ENCODE data around the gene NMNAT2.
A peak's percentile ranks its signal among the peaks of the same experiment; 100 is the strongest.

Gene NMNAT2

DNA sequence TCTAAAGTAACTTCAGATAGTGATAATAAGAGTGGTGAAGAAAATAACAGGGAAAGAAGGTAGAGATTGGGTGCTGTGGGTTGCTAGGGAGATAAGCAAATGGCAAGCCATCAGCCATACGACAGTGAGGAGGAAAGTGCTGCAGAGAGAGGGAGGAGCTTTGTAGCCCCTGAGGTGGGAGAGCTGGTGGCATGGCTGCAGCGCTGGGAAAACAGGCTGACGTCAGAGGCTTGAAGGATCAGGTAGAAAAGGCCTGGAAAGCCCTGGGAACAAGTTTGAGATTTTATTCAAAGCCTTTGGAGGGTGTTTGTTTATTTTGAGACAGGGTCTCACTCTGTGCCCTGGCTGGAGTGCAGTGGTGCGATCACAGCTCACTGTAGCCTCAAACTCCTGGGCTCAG is 109.5 kb downstream of the NMNAT2 start:
- no peak for DNase-seq

- DNase-seq: no peak
Observed at GRCh38 chr1:183306317-183307042, 111.7 kb downstream of the NMNAT2 start.

GRCh38 chr1:183304440-183305107 is 113.6 kb downstream of the NMNAT2 start:
- no peak for DNase-seq

GRCh38 chr1:183303901-183304300 is 114.3 kb downstream of the NMNAT2 start:
- peak; percentile 54 for DNase-seq

- DNase-seq: no peak
Observed at GRCh38 chr1:183303323-183303645, 114.9 kb downstream of the NMNAT2 start.

DNA sequence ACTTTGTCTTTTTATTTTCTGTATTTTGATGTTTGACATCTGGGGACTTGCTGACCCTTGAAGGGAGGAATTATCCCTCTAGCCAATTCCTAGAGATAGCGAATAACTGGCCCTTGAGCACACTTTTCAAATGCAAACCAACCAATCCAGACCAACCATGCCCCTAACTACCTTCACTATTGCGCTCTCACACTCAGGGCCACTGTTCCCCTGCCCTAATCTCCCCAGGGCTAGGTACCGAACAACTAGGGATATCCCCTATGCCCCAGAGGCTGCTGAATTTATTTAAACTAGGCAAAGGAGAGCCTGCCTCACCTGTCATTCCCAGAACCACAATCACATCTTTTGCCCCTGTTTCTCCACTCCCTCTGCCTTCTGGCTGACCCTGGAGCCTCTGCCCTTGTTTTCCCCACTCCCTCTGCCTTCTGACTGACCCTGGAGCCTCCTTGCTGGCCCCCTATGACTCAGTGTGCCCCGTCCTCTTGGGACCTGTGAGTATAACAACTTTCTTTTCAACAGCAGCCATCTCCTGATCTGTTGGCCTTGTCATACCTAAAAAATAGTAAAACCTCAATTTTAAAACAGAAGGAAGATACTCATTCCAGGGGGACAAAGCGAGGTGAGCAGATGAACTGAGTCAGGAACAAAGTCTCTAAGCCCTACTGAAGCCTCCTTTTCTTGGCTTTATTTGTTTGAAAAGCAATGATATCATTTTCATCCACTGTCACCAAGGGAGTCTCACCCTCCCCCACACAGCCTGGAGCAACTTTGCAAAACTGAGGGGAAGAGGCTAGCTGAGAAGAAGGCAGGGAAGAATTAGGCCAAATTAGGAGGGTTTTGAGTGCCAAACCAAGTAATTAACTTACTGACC is 115.5 kb downstream of the NMNAT2 start:
- no peak for DNase-seq

GRCh38 chr1:183301239-183301638 is 116.9 kb downstream of the NMNAT2 start:
- no peak for DNase-seq

DNA sequence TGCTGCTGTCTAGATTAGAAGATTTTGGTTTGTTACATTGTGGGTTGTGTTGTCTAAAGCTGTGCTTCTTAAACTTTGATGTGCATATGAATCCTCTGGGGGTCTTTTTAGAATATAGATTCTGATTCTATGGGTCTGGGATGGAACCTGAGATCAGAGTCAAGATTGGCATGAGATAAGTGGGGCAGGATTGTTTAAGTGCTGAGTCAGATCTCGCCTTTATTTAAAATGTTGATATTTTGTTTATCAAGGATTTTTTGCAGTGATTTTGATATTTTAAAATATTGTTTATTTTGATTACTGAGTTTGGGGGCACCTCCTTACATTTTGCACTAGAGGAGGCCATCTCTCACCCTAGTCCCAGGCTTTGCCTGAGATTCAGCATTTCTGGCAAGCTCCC is 117.4 kb downstream of the NMNAT2 start:
- DNase-seq: no peak

DNA sequence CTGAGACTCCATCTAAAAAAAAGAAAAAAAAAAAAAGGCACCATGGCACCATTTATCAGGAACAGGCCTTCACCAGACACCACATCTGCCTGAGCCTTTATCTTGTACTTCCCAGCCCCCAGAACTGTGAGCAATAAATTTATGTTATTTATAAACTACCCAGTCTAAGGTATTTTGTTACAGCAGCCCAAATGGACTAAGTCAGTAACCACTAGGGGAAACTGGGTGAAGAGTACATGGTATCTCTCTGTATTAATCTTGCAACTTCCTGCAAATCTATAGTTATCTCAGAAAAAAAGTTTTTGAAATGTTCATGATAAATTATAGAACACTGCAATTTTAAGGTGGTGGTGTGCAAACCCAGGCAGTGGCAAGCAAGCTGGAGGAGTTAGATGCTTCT is 117.8 kb downstream of the NMNAT2 start:
- no peak for DNase-seq

DNA sequence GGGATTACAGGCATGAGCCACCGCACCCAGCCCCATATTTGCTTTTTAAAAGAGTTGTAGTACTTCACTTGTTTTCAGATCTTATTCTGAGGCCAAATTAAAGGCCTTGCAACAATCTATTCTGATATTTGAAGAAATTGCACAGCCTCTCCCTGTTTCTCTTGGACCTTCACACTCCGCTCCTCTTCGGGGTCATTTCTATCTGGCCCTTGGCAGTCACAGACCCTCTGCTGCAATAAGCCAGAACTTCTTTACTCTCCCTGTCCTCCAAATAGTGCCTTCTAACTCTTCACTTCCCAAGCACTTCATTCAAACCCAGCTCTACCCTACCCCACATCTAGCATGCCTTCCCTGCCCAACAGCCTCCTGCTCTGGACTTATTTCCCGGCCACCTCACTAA is 121.4 kb downstream of the NMNAT2 start:
- DNase-seq: no peak

DNA sequence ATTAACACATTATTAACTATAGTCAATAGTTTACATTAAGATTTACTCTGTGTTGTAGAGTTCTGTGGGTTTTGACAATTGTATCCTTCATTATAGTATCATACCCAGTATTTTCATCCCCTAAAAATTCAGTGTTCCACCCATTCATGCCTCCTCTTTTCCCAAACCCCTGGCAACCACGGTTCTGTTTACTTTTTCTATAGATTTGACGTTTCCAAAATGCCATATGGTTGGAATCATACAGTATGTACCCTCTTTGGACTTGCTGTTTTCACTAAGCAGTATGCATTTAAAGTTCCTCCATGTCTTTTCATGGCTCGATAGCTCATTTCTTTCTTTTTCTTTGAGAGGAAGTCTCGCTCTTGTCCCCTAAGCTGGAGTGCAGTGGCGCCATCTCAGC is 122.7 kb downstream of the NMNAT2 start:
- no peak for DNase-seq

DNA sequence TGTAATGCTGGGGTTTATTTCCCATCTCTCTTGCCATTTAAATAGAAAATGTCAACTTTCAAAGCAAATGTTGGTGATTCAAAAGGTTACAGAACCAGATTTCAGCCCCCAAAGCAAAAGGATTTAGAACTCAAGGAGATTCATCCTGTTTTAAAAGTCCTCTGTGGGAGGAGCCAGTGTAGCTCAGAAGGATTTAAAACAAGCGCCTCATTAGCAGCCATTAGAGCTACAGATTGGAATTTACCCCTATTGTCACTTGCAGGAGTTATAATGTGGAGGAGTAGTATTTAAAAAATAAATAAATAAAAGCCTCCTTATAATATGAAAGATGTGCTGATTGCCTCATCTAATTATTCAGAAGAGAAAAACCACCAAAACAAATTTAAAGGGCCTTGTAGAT is 124.3 kb downstream of the NMNAT2 start:
- DNase-seq: no peak

- no peak for DNase-seq
Observed at GRCh38 chr1:183293241-183293640, 124.9 kb downstream of the NMNAT2 start.

GRCh38 chr1:183291802-183292514 is 126.2 kb downstream of the NMNAT2 start:
- no peak for DNase-seq

DNA sequence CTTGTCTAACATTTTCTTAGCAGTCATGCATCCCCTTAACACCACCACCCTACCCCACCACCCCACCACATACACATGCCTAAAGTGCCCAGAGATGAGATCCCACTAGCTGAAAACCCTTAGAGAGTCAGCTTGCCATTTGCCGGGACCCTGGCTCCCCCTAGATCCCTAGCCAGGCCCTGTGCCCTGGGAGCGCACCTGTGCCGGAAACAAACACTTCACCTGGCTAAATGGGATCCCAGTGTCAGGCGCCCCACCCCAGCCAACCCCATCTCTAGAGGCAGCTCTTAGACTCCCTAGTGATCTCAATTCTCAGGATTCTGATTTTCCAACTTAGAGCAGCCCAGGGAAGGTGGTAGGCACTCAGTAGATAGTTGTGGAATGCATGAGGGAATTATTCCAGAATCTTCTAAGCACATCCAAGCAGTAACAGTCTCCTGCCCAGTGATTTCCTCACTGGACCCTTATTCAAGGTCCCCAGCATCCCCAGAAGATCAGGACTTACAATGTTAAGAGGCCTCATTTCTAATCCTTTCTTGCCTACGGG is 126.9 kb downstream of the NMNAT2 start:
- DNase-seq: no peak

DNA sequence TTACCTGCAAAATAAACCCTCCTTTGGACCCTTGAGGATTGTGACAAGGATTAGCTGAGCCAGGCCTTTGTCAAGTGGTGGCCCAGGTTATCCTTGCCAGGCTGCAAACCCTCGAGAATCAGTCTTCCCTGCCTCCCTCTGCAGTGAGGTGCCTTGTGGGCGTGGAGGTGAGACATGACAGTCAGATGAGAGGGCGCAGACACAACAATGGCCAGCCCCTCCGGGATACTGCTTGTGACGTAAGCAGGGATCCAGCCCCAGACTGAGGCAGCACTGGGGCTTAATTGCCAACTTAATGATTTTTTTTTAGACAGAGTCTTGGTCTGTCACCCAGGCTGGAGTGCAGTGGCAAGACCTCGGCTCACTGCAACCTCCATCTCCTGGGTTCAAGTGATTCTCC is 127.6 kb downstream of the NMNAT2 start:
- no peak for DNase-seq

GRCh38 chr1:183289051-183289496 is 129.1 kb downstream of the NMNAT2 start:
- no peak for DNase-seq

DNA sequence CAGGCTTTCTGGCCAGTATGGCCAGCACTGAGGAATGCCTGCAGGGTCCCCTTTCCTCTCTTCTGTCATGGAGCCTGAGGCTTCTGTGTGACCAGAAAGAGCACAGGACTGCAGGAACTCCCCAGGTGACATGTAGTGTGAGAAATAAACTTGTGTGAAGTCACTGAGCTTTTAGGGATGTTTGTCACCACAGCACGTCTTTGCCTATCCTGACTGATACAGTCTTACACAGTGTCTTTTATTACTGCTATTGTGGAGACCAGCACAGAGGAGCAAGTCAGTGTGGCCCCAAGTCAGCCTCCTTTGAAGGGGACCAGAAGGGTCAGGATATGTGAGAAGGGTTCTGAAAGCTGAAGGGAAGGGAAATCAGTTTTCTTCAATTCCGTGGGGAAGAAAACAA is 129.6 kb downstream of the NMNAT2 start:
- DNase-seq: no peak

- DNase-seq: no peak
Observed at GRCh38 chr1:183287191-183287675, 130.9 kb downstream of the NMNAT2 start.

DNA sequence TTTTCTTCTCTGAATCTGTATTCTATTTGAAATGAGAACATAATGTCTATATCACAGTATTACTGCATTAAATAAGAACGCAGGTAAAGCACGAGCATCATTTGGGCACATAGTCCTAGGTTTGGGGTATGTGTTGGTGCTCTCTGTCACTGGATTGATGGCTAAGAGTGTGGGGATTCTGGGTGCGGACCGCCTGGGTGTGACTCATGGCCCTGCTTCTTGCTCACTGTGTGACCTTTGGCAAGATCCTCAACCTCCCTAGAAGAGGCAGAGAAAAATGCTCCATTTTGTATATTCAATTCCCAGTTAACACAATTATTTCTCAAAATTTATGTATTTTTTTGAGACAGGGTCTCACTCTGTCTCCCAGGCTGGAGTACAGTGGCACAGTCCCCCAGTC is 132.4 kb downstream of the NMNAT2 start:
- DNase-seq: no peak

GRCh38 chr1:183285256-183285655 is 132.9 kb downstream of the NMNAT2 start:
- DNase-seq: no peak

- DNase-seq: no peak
Observed at GRCh38 chr1:183284086-183284485, 134.1 kb downstream of the NMNAT2 start.

DNA sequence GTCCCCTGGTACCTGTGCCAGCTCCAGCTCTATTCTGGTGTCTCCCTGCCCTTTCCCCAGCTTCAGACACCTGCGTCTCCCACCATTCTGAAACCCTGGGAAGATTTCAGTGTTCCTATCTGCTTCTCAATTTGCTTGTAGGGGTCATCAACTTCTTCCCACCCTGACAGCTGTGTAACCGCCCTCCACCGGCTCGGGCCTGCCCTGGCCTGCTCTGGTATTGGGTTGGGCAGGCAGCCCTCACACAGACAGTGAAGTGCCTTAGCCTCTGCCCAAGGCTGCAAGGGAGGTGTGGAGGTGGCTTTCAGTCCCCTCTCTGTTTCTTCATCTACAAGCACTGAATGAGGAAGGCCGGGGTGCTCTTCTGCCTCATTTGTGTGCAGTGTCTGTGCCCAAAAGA is 134.9 kb downstream of the NMNAT2 start:
- no peak for DNase-seq
